LHCN-M2 (cell line): Measurements from ENCODE around the gene R3HDM4. TPM values are rescaled to one million over a fixed set of nuclear protein-coding genes. Genes with fewer than 3 reads are reported as not detected.

ENCODE experiments used
- DNase-seq: peaks from one replicate; pipeline ENCODE4 v3.0.0-alpha.2; 2012; ENCODE audit warnings: low read depth
- total RNA-seq: library from RNA; depleted of rRNA; stranded (reverse); fragments of >200 nt; gene quantifications from 2 replicates; pipeline ENCODE4 v1.2.3, GENCODE V29; 2014

Gene R3HDM4
- total RNA-seq, 1 experiment from 2014 or later = 42.7 TPM

DNA sequence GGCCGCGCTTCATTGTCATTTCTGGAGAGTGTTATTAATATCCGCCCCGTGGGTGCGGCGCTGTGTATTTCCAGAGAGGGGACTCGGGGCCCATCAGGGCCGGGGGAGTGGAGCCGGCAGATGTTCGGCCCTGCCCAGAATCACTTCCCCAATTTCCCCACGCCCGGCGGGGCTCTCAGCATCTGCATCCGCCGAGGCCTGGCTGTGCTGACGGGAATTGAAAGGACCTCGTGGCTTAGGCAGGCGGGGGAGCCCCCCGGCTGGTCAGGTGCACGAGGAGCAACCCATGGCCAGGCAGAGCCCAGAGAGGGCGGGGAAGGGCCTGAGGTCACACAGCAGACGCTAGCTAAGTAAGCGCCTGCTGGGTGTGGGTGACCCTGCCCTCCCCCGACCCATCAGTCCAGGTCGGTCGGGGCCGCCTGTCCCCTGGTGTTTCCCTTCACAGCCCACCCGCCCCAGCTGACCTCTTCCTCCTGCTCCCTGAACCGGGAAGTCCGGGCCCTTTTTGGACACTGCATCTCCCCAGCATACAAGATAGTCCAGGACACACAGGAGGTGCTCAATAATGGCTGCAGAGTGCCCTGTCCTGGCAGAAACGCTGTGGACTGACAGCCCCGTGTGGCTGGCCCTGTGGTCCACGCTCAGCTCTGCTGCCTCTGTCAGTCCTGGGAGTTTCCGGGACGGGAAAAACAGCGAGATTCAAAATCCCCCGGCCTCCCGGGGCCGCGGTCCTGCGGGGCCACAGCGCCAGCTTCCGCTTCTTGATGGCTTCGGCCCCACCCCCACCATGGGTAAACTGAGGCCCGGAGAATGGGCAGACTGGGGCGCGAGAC is 34.9 kb upstream of the R3HDM4 start:
- no peak for DNase-seq

DNA sequence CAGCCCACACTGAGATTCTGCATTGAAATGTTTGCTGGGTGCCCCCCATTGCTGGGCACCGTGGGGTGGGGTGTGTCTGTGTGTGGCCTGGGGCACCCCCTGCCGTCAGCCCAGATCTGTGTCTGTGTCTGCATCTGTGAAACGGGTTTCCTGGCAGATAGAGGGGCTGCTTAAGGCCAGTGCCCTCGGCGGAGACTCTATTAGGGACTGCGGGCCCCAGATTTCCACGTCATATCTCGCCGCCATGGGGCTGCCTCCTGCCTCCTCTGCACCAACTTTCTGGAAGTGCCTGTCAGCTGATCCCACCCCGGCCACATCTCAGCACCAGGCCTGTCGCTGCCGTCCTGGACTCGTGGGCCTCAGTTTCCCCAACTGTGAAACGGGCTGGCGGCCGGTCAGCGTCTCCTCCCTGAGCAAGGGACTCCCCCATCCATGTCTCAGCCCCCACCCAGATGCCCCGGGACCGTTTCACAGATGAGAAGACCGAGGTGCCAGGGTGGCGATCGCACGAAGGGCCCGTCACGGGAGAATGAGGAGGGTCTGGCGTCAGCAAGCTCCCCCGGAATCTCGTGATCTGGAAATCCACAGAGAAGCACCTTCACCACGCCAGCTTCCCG is 34.2 kb upstream of the R3HDM4 start:
- DNase-seq = no peak

- no peak for DNase-seq
These were observed 32.6 kb upstream of the R3HDM4 start for GRCh38 chr19:945401-946252.

GRCh38 chr19:944663-945241 is 31.7 kb upstream of the R3HDM4 start:
- no peak for DNase-seq

DNA sequence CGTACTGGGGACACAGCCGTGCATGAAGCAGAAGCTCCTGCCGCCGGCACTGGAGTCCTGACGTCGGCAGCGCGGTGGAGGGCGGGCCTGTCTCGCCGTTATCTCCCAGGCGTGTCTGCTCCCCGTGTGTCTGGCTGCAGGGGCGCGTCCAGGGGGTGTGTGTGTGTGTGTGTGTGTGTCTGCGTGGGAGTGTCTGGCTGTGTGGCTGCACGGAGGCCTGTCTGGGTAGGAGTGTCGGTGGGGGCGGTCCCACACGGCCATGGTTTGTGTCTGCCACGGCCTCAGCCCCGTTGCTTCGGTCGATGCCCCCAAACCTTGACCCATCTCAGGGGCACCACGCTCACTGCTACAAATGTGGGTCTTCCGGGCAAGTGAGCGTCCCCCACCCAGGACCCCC is 31.1 kb upstream of the R3HDM4 start:
- DNase-seq = no peak

- DNase-seq = no peak
These were observed 30.6 kb upstream of the R3HDM4 start for GRCh38 chr19:943551-944170.

- no peak for DNase-seq
These were observed 29.2 kb upstream of the R3HDM4 start for GRCh38 chr19:942133-942645.

- no peak for DNase-seq
These were observed 28.5 kb upstream of the R3HDM4 start for GRCh38 chr19:941292-942132.

DNA sequence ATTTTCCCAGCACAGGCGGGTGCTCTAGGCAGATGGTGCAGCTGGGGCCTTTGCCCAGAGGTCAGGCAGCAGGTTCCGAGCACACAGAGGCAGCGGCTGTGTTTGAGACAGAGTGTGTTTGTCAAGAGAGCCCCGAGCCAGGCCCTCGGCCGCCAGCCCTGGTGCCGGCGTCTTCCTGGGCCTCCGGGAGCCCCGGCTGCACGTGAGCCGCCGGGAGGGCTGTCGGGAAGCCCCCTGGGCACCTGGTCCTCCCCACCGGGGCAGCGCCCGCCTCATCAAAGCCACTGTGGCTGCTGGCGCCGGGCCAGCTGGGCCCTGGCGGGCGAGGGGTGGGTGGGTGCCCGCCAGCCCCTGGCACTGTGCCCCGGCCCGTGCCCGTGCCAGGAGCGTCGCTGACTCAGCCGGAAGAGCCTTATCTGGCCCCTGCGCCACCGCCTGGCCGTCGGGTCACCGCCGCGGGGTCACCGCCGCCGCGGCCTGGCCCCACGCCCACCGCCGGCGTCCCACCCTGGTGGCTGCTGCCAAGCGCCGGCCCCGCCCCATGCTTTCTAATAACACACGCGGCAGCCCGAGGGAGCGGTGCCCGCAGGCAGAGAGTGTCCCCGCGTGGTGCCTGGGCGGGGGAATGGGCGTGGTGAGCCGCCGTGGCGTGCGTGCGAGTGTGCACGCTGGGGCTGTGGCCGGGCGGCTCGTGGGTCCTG is 27.7 kb upstream of the R3HDM4 start:
- DNase-seq = peak; percentile 72

DNA sequence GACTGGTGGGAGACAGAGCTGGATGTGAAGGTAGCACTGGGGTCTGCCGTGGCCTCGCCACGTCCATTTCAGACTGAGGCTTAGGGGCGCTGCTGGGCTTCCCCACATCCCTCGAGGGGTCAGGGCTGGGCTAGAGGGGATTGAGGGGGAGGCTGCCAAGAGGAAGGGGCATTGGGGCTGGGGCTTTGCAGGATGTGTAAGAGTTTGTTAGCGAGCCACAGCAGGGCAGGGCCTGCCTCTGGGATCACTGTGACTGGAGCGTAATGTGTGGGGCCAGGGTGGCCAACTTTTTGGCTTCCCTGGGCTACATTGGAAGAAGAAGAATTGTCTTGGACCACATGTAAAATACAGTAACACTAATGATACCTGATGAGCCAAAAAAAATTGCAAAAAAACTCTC is 26.9 kb upstream of the R3HDM4 start:
- no peak for DNase-seq

GRCh38 chr19:939439-939838 is 26.4 kb upstream of the R3HDM4 start:
- no peak for DNase-seq

- no peak for DNase-seq
These were observed 25.4 kb upstream of the R3HDM4 start for GRCh38 chr19:938233-938923.

GRCh38 chr19:937259-937694 is 24.3 kb upstream of the R3HDM4 start:
- no peak for DNase-seq

GRCh38 chr19:936175-936546 is 23.1 kb upstream of the R3HDM4 start:
- no peak for DNase-seq

DNA sequence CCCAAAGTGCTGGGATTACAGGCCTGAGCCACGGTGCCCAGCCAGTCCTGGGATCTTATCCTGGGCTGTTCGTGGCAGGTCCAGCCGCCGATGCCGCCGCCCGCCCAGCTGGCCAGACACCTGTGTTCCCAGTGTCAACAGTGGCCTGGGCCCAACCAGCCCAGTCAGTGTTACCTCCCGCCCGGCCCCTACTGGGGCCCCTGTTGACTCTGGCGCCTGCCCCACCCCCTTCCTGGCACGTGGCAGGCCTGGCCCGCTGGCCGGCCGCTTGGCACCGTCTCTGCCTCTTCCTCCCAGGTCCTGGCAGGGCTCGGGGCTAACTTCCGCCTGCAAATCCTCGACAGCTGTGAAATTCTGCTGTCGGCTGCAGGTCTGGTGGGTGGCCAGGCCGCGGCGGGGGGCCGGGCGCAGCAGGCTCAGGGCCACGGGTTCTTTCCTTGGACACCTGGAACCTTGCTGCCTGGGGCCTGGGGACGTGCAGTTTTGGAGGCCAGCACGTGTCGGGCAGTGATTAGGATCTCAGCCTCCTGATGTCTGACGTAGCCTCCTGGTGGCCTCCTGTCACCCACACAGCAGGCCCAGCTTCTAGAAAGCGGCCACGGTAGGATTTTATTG is 22.0 kb upstream of the R3HDM4 start:
- DNase-seq = peak; percentile 43

DNA sequence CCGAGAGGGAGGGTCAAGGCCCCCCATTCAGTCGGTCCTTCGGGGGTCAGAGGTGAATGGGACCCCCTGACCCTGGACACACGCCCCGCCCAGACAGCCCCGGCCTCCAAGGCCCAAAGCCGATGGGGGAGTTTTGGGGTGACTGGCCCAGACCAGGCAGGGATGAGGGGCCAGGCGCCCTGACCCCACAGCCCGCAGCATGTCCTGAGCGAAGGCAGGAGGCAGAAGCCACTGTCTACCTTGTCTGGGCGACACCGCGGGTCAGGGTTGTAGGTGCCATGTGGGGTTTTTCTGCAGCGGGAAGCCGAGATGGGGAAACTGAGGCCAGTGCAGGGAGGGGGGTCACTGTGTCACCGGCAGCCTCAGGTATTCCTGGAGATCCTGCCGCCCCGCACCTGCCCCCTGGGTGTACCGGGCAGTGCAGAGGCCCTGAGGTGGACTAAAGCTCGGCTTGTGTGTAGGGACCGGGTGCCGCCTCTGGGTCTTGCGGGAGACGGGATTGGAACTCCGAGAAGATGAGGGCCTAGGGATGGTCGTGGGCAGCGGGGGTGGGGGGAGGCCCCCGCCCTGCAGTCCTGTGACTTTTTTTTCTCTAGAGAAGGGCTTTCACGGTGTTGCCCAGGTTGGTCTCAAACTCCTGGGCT is 21.3 kb upstream of the R3HDM4 start:
- DNase-seq = no peak

- DNase-seq = no peak
These were observed 20.5 kb upstream of the R3HDM4 start for GRCh38 chr19:933553-933882.
